Mononuclear cell (primary cell): ENCODE measurements around the gene THBS2. TPM values are rescaled to one million over a fixed set of nuclear protein-coding genes. Genes with fewer than 3 reads are reported as not detected.

Experiments used
- H3K27me3 ChIP-seq: 2 replicates; pipeline ENCODE4 v1.6.0; 2011; ENCODE audit warnings: low read length, control low read depth; ENCODE audit not compliant: insufficient read depth
- H3K4me1 ChIP-seq: 2 replicates; pipeline ENCODE4 v1.5.1; 2011; ENCODE audit warnings: mild to moderate bottlenecking, low read length, control low read depth; ENCODE audit not compliant: insufficient read depth
- H3K4me3 ChIP-seq: 2 replicates; pipeline ENCODE4 v1.5.1; 2011; ENCODE audit warnings: mild to moderate bottlenecking, low read length, moderate library complexity
- H3K9me3 ChIP-seq: 2 replicates; pipeline ENCODE4 v1.5.1; 2011; ENCODE audit warnings: low read depth, mild to moderate bottlenecking, control low read depth, low read length
- total RNA-seq: library from RNA; depleted of rRNA; stranded (reverse); fragments of >200 nt; gene quantifications from one replicate; pipeline ENCODE4 v1.2.3, GENCODE V29; 2012

THBS2 gene
- total RNA-seq, 1 donor: under 0.01 TPM

DNA sequence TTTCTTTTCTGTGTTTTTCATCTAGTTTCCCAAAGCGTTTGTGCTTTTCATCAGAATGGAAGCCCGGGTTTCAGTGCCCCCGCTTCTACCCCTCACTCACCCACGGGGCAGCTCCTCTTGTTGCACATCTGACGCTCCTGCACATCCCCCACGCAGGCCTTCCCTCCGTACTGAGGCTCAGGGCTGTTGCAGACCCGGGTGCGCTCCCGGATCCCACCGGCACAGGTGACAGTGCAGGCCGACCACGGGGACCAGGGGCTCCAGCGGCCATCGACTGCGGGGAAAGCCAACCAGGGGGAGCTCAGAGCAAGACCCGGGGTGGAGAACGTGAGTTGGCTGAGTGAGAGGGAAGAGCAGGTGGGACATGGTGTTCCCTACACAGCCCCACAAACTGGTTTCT is 19.0 kb downstream of the THBS2 start:
- H3K4me1 ChIP-seq: no peaks in the 10 kb centered on the region
- H3K9me3 ChIP-seq: no peaks in the 10 kb centered on the region
- H3K27me3 ChIP-seq: no peaks in the 10 kb centered on the region
- H3K4me3 ChIP-seq: no peak overlapping the region

DNA sequence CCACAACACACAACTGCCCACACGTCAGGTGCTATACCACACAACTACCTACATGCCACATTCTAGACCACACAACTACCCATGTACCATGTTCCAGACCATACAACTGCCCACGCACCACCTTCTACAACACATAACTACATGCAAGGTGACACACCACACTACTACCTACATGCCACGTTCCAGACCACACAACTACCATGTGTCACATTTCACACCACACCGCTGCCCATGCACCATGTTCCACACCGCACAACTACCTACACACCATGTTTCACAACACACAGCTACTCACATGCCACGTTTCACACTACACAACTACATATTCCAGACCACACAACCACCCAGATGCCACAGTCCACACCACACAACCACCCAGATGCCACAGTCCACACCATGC is 19.8 kb downstream of the THBS2 start:
- Histone ChIP-seq H3K9me3 (no peaks in the 10 kb centered on the region), H3K4me3 (no peak overlapping the region), H3K4me1 (no peaks in the 10 kb centered on the region), H3K27me3 (no peaks in the 10 kb centered on the region)

DNA sequence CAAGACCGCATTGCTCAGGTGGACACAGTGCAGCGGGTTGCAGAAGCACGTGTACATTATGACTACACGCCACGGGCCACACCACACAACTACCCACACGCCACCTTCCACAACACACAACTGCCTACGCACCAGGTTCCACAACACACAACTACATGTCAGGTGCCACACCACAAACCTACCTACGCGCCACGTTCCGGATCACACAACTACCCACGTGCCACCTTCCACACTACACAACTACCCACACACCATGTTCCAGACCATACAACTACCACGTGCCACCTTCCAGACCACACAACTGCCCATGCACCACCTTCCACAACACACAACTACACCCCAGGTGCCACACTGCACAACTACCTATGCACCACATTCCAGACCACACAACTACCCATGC is 20.5 kb downstream of the THBS2 start:
- Histone ChIP-seq H3K4me3 (no peak overlapping the region), H3K27me3 (no peaks in the 10 kb centered on the region)

DNA sequence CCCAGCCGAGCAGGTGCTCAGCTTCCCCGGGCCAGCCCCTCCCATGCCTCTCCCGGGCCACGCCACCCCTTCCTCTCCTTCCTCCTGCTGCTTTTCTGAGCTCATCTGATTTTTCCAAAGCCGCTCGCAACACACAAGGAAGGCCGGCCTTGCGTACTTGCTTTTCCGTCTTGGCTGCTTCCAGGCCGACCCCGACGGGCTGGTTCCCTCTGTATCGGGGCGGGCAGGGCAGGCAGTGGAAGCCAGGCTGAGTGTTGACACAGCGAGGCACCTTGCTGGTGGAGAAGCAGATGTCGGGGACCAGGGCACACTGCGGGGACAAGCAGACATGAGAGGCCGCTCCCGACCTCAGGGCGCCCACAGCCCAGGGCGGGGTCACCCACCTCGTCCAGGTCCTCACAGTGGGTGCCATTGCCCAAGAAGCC is 21.1 kb downstream of the THBS2 start:
- Histone ChIP-seq H3K27me3 (no peaks in the 10 kb centered on the region), H3K9me3 (no peaks in the 10 kb centered on the region), H3K4me3 (no peak overlapping the region), H3K4me1 (no peaks in the 10 kb centered on the region)

More for the DNA sequence above, 20.5 kb downstream of the THBS2 start:
- Histone ChIP-seq H3K9me3 (no peaks in the 10 kb centered on the region), H3K4me1 (no peaks in the 10 kb centered on the region)

DNA sequence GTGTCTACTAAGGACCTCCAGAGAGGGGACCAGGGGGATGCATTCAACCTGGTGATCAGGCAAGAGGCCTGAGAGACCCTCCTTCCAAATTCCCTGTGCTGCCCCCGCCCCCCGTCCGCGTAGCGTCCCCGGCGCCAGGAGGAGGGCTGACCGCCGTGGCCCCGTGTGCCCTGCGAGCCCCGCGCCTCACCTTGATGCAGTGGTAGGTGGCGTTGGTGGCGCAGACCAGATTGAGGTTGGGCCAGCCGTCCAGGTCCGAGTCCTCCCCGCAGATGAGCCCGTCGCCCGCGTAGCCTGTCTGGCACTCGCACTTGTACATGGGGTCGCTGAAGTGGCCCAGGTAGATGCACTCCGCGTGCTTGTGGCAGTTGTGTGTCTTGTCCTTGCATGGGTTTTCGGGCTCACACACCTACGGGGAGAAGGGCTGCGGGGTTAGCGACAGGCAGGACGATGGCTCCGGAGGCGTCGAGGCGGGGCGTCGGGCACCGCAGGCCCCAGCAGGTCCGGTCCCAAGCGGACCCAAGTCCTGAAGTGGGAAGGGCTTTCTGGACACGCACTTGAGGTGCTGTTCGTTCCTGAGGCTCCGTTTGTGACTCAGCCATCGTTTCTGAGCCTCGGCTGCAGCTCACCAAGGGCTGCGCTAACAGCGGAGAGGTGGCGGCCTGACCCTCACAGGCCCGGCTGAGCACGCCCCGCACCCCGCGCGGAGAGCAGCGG is 21.7 kb downstream of the THBS2 start:
- no peaks in the 10 kb centered on the region for H3K9me3 ChIP-seq
- H3K27me3 ChIP-seq: no peaks in the 10 kb centered on the region
- no peak overlapping the region for H3K4me3 ChIP-seq
- no peaks in the 10 kb centered on the region for H3K4me1 ChIP-seq

DNA sequence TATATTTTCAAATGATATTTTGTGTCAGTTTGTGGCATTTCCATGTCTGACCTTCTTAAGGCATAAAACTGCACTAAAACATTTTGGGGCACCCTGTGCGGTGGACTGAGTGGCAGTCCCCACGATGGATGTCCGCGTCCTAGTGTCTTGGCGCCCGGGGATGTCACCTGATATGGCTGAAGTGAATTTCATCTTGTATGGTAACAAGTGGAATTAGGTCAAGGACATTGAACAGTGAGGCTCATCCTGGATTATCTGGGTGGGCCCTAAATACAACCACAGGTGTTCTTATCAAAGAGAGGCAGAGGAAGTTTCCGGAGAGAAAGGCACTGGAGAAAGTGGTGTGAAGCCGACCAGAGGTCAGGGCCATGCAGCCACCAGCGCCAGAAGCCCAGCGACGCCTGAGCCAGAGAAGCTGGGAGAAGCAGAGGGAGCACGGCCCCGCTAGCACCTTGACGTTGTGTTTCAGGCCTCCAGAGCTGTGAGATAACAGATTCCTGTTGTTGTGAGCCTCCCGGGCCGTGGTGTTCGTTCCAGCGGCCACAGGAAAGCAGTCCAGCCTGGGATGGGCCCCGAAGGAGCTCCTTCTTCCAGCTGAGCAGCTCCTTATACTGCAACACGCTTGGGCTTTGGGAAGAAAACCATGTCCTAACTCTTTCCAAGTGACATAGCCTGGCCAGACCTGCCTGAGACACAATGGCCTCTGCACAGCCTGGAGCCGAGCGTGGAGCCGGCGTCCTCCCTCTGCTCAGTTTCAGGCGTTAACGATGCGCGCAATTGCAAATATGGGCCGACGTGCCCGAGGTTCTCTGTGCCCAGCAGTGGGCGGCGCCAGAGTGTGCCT is 22.5 kb downstream of the THBS2 start:
- Histone ChIP-seq H3K4me1 (no peaks in the 10 kb centered on the region), H3K27me3 (no peaks in the 10 kb centered on the region), H3K4me3 (no peak overlapping the region), H3K9me3 (no peaks in the 10 kb centered on the region)

DNA sequence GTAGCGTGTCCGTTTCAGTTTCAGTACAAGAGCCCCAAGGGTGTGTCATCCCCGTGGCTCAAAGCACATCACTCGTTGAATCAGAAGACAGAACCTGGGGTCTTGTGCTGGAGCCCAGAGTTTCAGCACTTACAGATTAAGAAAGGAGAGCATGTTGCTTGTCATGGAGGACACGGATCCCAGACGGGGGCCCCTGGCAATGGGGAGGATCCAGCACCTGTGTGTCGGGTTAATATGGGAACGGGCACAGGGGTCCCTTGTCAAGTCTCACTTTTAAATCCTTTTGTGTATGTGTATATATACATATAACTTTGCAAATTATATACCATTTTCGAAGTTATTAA is 23.4 kb downstream of the THBS2 start:
- Histone ChIP-seq H3K4me3 (no peak overlapping the region), H3K9me3 (no peaks in the 10 kb centered on the region), H3K4me1 (no peaks in the 10 kb centered on the region), H3K27me3 (no peaks in the 10 kb centered on the region)

DNA sequence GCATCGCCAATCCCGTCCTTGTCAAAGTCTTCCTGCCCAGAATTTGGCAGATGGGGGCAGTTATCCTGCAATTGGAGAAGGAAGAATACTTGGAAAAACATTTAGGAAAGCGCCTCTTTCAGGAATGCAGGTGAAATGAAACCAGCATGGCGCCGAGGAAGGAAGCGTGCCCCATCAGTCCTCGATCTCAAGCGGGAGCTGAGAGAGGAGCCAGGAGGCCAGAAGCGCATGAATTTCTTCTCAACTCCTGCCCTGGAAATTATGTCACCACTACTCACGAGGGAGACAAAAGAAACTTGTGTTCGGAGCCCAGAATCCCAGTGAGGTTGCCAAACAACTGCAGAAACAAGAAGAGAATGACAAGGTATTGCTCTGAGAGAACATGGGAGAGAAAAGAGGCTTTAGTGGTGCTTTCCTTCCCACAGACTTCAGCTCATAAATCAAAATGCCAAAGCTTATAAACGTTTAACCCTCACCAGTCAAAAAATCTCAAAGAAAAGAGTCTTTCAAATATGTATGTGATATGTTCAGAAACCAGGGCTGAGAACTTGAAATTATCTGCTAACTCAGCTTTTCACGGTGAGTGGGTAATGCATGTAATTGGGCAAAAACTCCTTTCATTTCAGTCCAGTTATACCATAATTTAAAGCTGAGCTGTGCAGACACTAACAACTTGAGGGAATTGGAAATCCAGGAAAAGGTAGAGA is 23.9 kb downstream of the THBS2 start:
- Histone ChIP-seq H3K4me3 (no peak overlapping the region), H3K4me1 (no peaks in the 10 kb centered on the region), H3K27me3 (no peaks in the 10 kb centered on the region), H3K9me3 (no peaks in the 10 kb centered on the region)

DNA sequence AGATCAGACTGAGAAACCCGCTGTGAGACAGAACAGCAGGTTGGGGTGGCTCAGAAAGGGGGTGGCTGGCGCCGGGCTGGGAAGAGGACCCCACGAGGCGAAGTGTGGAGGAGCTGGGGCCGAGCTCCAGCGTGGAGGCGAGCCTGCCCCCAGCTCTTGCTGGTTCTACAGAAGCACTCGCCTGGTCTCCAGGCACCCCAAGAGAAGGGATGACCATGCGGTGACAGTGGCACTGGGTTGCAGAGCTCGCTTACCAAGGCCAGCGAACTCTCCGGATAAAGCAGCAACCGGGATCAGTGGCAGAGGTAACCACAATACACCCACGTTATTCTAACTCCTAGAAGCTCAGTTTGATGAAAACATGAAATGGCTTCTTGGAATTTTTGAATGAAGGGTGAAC is 26.5 kb downstream of the THBS2 start:
- Histone ChIP-seq H3K4me1 (no peaks in the 10 kb centered on the region), H3K9me3 (no peaks in the 10 kb centered on the region), H3K4me3 (no peak overlapping the region), H3K27me3 (no peaks in the 10 kb centered on the region)

DNA sequence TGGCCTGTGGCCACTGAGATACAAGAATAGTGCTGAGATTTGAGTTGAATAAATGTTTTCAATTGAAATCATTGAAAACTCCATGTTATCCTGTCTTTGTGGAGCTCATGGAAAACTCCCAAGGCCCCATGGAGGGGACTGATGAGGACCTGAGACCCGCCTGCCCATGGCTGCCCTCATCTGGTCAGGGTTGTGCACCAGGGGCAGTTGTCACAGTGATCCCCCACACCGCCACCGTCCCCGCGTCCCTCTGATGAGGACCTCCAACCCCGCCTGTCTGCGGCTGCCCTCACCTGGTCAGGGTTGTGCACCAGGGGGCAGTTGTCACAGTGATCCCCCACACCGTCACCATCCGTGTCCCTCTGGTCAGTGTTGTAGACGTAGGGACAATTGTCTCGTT is 27.8 kb downstream of the THBS2 start:
- no peaks in the 10 kb centered on the region for H3K9me3 ChIP-seq
- no peaks in the 10 kb centered on the region for H3K27me3 ChIP-seq
- no peak overlapping the region for H3K4me3 ChIP-seq
- H3K4me1 ChIP-seq: no peaks in the 10 kb centered on the region

DNA sequence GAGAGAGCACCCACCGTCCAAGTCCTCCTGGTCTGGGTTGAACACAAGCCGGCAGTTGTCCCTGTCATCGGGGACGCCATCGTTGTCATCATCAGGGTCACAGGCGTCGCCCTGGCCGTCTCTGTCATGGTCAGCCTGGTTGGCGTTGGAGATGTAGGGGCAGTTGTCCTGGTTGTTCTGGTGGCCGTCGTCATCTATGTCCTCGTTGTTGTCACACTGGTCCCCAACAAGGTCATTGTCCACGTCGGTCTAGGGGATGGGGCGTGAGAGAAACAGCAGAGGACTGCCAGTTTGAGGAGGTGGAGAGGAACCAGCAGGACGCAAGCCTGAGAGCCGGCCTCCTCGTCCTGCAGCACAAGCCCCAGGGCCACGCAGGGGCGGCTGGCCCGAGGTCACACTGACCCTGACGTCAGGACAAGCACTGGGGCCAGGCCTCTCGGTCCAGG is 28.5 kb downstream of the THBS2 start:
- Histone ChIP-seq H3K4me1 (no peaks in the 10 kb centered on the region), H3K27me3 (no peaks in the 10 kb centered on the region), H3K4me3 (no peak overlapping the region), H3K9me3 (no peaks in the 10 kb centered on the region)

DNA sequence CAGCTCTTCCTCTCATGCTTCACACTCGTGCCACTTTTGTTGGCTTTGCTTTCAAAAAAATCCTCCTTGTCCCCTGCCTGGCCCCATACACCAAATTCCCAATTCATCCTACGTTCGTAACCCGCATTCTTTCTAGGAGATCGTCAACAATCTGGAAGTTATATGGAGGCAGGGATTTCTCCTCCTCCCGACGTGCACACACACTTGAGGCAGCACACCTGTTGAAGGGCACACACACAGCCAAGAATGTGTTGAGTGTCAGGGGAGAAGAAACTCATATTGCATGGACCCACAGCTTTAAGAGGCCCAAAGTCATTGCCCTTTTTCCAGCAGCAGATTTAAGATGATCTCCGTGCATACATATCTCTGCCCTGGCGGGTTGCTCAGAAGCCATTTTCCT is 28.9 kb downstream of the THBS2 start:
- no peaks in the 10 kb centered on the region for H3K27me3 ChIP-seq
- H3K4me1 ChIP-seq: no peaks in the 10 kb centered on the region
- H3K4me3 ChIP-seq: no peak overlapping the region
- no peaks in the 10 kb centered on the region for H3K9me3 ChIP-seq

DNA sequence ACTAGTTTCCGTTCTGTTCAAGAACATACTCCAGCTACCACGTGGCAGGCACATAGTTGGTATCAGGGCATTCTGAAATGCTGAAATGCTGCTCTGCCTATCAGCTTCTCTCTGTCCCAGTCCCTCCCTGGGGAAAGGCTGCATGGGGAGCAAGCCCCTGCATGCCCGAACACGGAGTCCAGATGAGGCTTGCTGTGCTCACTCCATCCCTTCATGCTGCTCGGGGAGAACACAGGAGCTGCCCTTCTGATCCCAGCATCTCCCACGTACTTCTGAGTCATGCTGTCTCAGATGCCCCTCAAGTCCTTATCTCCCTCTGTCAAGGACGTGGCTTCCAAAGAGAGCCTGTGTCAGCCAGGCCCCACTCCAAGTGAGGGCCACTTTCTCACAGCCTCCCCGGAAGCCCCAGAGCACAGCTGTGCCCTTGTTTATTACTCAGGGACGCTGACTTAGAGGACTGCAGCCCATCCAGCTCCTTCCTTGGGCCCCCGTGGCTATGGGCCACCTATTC is 29.4 kb downstream of the THBS2 start:
- no peaks in the 10 kb centered on the region for H3K27me3 ChIP-seq
- no peaks in the 10 kb centered on the region for H3K4me1 ChIP-seq
- no peak overlapping the region for H3K4me3 ChIP-seq
- H3K9me3 ChIP-seq: no peaks in the 10 kb centered on the region

DNA sequence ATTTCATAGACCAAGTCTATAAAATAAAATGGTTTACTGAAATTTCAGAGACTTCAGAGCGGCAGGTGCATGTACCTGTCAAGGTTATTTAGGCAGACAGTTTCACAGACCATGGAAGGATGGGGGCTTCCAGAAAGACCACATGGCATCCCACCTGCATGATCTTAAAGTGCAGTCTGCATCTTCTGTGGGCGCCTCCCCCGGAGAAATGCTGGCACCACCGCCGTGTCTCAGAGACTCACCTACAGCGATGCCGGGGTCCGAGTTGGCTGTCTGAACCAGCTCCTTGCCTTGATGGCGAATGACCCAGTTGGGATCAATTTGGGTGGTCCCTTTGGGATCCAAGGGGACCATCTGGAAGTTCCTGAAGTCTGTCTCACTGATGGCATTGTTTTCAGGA is 30.6 kb downstream of the THBS2 start:
- Histone ChIP-seq H3K4me1 (no peaks in the 10 kb centered on the region), H3K9me3 (no peaks in the 10 kb centered on the region), H3K4me3 (no peak overlapping the region), H3K27me3 (no peaks in the 10 kb centered on the region)

DNA sequence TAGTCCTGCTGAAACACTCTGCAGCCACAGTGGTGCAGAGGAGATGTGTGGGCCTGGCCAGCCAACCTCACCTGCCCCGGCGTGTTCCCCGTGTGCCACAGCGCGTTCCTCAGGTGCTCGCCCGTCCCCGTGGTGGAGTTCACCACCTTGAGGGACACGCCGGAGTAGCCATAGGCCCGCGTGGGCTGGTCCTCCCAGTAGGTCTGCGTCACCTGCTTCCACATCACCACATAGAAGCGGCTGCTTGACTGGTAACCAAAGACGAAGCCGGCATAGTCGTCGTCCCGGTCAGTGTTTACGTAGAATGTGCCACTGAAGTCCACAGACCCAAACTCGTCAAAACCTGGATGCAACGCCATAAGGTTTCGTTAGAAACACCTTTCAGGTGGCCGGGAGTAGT is 31.5 kb downstream of the THBS2 start:
- H3K27me3 ChIP-seq: no peaks in the 10 kb centered on the region
- H3K4me3 ChIP-seq: no peak overlapping the region
- no peaks in the 10 kb centered on the region for H3K4me1 ChIP-seq
- H3K9me3 ChIP-seq: no peaks in the 10 kb centered on the region
